OCI-M1 (cell line): ENCODE results near the gene POLR3F.
"Not testable (repeated sequence)": the region's sequence is repeated elsewhere in the genome, so short reads cannot be mapped to it uniquely, and the experiment has no call there.

Experiments used
- DNase-seq: peaks from one replicate; lab custom pipeline; 2025; lab: John Stamatoyannopoulos, UW

The POLR3F gene

GRCh38 chr20:18506744-18507143 lies 39.6 kb downstream of the POLR3F start:
- DNase-seq, result peak; percentile 50

DNA sequence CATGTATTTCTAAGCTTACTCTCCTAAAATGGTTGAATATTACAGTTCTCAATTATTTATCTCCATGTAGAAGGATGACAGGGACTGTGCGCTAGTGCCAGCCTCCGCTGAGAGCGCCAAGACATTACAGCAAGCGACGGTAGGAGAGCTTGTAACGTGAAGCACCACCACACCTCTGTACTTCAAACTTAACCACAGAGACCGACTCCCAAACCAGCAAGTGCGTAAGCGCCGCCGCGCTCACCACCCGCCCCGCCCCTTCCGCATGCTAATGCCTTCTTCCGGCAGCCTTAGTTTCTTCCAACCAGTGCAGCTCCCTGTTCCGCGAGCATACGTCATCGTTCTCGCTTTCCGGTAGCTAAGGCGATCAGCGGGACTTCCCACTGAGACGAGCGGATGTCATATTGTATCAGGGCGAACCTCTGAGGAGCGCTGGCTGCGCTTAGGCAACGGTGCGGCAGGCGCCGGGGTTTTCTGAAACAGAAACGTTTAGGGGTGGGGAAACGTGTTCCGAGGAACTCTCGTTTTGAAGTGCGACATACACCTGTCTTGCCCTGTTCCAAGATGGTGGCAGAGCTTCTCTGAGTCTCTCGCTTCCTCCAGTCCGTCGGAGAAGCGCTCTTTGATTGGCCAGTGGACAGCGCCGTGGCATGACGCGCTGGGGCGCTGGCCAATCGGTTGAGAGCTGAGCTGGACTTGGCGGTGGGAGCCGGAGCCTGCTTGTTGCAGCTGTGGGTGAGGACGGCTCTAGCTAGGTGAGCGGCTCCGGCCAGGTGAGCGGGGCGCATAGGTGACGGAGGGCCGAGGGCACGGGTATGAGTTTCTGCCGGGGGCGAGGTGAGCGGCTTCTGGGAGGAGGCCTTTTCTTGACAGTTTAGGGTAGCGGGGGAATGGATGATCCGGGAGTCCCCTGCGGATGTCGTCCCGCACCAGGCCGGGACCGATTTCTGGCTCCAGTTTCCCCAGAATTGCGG lies 40.3 kb downstream of the POLR3F start, which contains the start of gene SEC23B:
TSS of gene SEC23B (plus strand) at position 723 of the 974 bp plus-strand sequence. CDS start 2,896 bp downstream, outside the sequence.
- DNase-seq, result peak; percentile 98

GRCh38 chr20:18511571-18511970 lies 44.4 kb downstream of the POLR3F start:
- DNase-seq, result peak; percentile 6

- no peak for DNase-seq
Measured at GRCh38 chr20:18513208-18513607, 46.0 kb downstream of the POLR3F start.

DNA sequence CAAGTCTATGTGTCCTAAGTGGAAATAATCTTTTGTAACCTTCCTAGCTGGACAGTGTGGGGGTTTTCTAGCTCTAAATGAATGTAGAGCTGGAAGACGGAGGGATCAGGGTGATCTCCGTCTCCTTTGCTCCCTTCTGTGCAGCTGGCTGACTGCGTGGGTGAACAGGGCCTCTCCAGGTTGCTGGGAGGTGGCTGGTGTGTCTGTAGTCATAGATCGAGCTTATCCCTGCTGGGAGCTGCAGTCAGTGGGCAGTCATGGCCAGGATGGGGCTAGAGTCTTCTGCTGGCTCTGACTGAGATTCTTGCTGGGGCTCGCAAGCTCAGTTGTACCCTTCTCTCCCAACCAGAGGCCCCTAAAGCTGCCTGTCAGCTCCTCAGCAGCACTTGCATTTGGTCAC lies 46.9 kb downstream of the POLR3F start:
- DNase-seq, result no peak

- DNase-seq, result no peak
Measured at GRCh38 chr20:18515973-18516372, 48.8 kb downstream of the POLR3F start.

DNA sequence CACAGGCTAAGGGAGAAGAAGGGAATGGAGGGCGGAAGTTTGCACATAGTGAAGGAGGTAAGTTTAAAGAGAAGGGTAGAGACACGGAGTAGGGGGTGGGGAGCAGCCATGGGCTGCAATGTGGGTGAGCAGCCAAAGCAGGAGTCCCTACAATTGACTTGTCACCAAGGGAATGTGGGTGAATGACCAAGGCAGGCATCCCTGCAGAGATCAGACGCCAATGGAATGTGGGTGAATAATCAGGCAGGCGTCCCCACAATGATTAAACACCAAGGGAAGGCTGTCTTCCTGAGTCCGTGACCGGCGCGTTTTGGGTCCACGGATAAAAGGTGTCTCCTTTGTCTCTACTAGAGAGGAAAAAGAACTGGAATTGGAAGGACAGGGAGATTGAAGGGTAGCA lies 54.9 kb downstream of the POLR3F start:
- DNase-seq, result not testable (repeated sequence)

DNA sequence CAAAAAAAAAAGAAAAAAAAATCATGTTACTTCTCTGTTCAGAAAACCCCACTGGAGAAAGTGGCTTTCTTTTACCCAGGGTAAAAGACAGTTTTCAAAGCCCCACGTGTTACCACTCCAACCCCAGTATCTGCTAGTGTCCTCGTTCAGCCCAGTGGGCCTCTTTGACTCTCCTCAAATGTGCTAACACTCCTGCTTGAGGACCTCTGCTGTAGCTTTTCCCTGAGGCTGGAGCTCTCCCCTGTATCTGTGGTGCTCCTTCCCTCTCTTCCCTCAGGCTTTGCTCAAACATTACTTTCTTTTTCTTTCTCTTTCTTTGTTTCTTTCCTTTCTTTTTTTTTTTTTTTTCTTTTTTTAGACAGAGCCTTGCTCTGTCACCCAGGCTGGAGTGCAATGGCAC lies 55.9 kb downstream of the POLR3F start:
- no peak for DNase-seq

GRCh38 chr20:18524646-18525045 lies 57.5 kb downstream of the POLR3F start:
- DNase-seq, result no peak

DNA sequence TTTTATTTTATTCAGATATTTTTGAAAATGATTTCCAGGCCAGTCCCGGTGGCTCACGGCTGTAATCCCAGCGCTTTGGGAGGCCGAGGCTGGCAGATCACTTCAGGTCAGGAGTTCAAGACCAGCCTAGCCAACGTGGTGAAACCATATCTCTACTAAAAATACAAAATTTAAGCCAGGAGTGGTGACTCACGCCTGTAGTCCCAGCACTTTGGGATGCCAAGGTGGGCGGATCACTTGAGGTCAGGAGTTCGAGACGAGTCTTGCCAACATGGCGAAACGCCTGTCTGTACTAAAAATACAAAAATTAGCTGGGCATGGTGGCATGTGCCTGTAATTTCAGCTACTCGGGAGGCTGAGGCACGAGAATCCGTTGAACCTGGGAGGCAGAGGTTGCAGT lies 59.6 kb downstream of the POLR3F start:
- not testable (repeated sequence) for DNase-seq

DNA sequence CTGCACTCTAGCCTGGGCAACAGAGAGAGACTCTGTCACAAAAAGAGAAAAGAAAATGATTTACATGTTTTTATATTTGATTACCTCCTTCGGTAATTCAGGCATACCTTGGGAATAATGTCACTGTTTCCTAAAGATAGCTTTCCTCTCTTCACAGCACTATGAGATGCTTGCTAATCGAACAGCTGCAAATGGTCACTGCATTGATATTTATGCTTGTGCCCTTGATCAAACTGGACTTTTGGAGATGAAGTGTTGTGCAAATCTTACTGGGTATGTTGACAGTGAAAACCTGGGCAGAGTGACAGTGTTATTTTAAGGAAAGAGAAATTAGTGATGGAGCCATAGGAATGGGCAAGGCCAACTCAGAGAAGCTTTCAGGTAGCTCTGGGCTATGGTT lies 60.1 kb downstream of the POLR3F start:
- DNase-seq, result no peak

DNA sequence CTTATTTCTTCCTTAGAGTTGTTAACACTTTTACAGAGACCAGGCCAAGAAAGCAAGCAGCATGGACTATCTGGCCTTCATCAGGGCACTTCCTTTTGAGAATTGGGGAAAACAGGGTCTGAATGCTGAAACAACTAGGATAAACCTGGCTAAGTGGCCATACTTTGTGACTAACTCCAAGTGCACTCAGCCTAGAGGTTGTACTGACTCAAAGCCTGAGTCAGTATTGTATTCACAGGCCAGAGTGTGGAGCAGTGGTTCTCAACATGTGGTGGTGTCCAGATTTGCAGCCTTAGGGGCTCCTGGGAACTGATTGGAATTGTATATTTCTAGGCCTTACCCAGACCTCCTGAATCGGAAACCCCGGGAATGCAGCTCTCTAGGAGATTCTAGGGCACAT lies 60.6 kb downstream of the POLR3F start:
- DNase-seq, result no peak

DNA sequence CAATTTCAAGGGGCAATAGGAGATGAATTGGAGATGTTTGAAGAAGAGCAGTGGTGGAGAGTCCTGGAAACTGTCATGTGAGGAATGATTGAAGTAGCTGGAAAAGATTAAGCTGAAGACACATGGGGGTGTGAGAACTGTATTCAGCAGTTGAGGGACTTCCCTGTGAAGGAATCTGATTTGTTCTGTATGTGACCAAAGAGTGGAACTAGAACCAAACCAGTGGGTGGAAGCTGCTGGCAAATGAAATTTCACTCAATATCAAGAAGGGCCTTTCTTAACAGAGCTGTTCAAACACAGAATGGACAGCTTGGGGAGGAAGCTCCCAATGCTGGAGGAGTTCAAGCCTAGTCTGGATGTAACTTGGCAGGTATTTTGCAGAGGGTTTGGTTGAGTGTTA lies 61.9 kb downstream of the POLR3F start:
- no peak for DNase-seq

DNA sequence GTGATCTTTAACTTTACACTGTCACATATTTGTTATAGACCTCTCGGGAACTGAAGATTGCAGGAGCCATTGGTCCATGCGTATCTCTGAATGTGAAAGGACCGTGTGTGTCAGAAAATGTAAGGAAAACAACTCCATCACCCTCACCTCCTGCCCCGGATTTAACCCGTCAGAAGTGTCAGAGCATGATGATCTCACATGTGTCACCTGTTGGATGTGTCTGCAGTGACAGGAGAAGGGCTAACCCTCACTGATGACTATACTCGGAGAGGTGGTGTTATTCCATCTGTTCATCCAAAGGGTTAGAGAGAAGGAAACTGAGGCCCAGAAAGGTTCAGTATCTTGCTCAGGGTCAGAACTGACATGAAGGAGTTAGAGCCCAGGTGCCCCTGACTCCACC lies 65.4 kb downstream of the POLR3F start:
- no peak for DNase-seq

- DNase-seq, result no peak
Measured at GRCh38 chr20:18533491-18533890, 66.3 kb downstream of the POLR3F start.

GRCh38 chr20:18533978-18534644 lies 66.9 kb downstream of the POLR3F start:
- no peak for DNase-seq
